PC-9 (cell line): ENCODE data around the gene FUCA2.

Experiments used
- EZH2 ChIP-seq: fragments of 200-600 bp; sonication (generic); IDR thresholded peaks from 2 replicates; pipeline ENCODE4 v1.8.0; 2017; ENCODE audit warnings: antibody characterized with exemption, low read depth
- TF ChIP-seq, protein P1 (sequence below): fragments of 200-600 bp; sonication (generic); conservative IDR thresholded peaks from 2 replicates; pipeline ENCODE4 v1.6.1; 2017; ENCODE audit warnings: mixed run types, antibody characterized with exemption, mild to moderate bottlenecking, moderate library complexity

DNA sequence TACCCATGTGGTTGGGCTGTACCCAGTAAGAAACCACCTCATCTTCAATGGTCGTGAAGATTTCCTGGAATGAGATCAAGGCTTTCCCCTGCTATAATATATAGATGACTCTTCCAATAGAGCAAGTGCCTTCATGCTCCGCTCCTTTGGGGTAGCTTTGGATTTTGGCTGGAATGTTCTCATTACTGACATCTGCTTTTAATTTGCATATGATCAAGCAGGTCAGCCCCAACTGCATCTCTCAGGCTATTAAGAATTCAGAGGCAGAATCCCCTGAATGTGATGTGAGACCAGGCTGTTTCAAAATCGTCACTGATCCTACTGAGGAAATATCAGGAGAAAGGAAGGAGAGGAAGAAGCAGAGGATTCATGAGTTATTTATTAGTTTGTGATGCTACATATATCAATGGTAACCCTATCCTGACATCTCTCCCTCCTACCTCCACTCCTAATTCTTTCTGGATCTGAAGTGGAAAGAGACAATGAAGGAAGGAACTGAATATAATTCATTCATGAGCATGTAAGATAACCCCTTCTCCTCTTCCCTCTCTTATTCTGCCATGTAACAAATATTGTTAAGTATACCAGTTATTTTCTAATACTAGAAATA, 47.6 kb upstream of the FUCA2 start:
- TF ChIP-seq EZH2: no peak
- TF ChIP-seq, protein P1, sequence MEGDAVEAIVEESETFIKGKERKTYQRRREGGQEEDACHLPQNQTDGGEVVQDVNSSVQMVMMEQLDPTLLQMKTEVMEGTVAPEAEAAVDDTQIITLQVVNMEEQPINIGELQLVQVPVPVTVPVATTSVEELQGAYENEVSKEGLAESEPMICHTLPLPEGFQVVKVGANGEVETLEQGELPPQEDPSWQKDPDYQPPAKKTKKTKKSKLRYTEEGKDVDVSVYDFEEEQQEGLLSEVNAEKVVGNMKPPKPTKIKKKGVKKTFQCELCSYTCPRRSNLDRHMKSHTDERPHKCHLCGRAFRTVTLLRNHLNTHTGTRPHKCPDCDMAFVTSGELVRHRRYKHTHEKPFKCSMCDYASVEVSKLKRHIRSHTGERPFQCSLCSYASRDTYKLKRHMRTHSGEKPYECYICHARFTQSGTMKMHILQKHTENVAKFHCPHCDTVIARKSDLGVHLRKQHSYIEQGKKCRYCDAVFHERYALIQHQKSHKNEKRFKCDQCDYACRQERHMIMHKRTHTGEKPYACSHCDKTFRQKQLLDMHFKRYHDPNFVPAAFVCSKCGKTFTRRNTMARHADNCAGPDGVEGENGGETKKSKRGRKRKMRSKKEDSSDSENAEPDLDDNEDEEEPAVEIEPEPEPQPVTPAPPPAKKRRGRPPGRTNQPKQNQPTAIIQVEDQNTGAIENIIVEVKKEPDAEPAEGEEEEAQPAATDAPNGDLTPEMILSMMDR: no peak
